GM19395 (cell line): Measurements from ENCODE around the gene LSM7.

ENCODE experiments used
- ATAC-seq: cut with Tn5 transposase; IDR thresholded peaks from one replicate; pipeline ENCODE4 v1.9.1; 2021; ENCODE audit warnings: mild to moderate bottlenecking, moderate library complexity; ENCODE audit not compliant: unreplicated experiment

Gene LSM7

DNA sequence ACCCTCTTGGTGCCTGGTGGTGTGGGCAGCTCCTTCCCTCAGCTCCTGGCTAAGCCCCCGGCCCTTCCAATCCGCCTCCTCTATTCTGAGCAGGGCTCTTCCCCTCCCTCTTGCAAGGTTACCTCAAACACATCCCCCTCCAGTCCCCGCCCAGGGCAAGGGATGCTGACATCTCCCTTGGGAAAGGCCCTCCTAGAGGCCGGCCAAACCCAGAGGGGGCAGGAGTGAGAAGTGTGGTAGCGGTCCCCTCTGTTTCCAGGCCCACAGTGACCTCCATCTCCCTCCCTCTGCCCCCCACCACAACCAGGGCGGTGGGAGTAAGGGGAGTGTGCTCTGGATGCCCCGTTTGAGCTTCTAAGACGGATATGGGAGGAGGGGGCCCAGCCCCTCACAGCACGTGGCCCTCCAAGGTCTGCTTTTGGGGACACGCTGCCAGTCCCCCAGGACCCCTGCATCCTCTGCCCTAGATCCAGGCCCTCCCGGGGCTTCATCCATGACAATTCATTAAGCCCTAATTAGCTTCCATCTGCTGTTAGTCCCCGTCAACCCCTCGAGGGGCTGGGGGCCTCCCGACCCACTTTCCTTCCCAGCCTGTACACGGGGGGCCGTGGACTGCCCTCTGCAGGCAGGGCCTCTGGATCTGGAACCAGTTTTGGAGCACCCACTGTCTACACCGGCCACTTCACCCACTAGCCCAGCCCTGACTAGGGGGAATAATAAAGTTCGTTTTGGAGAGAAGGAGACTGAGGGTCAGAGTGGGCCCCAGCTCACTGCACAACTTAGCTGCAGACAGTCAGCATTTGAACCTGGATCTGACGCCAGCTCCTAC, 22.7 kb downstream of the LSM7 start:
- no peak for ATAC-seq

DNA sequence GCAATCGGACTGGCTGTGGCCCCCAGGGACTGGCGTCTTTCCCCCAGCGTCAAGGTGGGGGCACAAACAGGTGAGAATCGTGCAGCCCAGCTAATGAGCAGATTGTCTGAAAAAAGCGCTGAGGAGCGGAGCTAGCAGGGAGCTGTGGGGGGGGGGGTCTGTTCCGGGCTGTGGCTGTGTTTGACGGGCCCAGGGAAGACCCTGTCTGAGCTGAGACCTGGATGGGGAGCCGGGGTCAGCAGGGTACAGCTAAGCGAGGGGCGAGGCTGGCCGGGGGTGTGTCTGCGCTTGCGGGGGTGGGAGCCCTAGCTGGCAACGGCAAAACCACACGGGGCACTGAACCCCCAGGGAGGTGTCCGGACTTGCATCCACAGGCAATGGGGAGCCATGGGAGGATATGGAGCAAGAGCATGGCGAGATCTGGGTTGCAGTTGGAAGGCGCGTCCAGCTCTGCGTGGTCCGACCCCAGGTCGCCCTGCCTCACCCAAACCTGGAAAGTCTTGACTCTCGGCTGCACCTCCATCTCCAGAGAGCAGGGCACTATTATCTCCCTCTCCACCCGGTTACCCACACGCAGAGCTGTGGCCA, 25.1 kb downstream of the LSM7 start:
- no peak for ATAC-seq

DNA sequence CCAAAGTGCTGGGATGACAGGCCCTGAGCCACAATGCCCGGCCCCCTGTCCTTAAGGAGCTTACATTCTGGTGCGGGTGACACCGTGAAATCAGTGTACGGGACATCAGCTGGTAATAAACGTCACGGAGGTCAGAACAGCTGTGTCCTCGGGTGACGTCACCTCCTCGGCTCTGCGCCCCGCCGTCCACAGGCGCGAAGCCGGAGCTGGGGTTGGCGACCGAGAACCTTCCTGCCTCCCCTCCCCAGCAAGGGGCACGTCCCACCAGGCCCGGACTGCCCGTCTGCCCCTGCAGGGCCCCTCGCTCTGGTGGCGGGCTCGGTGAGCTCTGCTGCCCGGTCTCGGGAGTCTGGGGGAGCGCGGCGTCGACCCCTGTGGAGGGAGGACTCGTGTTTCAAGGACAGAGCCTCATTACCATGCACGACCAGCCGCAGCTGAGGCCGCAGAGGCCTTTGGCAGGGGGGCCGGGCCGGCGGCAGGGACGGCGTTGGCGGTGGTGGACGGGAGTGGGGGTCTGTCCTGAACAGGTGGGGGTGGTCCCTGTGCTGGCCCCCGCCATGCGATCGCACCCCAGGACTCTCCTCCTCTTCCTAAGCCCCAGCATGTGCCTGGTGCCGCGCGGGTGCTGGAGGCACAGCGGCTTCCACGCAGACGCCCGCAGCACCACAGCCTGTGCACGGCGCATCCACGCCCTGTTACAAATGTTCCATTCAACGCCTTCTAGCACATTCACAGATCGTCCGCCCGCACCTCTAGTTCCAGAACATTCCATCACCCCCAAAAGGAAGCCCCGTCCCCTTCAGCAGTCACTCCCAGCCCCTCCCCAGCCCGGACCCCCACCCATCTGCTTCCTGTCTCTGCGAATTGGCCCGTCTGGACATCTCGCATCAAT, 25.8 kb downstream of the LSM7 start:
- no peak for ATAC-seq

DNA sequence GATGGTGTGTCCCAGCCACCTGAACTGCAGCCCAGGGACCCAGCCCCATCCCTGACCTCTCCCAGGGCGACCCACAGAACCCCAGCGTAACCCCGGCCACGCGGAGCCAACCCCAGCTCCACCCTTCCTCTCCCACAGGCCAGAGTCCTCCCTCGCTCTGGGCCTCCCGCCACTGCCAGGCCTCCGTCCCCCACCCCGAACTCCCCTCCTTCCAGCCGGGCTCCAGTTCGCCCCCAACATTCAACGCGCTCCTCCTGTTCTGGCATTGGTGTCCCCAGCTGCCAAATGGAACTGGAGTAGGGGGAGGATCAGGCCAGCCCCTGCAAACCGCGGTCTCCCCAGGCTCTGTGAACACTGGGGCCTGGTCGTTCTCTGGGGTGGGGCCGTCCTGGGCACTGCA, 27.9 kb downstream of the LSM7 start:
- ATAC-seq: no peak

DNA sequence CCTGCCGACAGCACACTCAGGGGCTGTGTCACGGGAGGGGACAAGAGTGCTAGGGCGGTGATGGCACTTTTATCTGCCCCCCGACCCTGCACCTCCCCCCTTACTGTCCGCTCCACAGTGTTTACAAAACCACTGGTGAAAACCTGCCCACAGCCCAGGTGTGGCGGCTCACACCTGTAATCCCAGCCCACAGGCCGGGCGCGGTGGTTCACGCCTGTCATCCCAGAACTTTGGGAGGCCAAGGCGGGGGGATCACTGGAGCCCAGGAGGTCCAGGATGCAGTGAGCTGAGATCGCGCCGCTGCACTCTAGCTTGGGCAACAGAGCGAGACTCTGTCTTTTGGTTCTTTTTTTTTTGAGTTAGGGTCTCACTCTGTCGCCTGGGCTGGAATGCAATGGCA, 32.2 kb downstream of the LSM7 start:
- no peak for ATAC-seq

DNA sequence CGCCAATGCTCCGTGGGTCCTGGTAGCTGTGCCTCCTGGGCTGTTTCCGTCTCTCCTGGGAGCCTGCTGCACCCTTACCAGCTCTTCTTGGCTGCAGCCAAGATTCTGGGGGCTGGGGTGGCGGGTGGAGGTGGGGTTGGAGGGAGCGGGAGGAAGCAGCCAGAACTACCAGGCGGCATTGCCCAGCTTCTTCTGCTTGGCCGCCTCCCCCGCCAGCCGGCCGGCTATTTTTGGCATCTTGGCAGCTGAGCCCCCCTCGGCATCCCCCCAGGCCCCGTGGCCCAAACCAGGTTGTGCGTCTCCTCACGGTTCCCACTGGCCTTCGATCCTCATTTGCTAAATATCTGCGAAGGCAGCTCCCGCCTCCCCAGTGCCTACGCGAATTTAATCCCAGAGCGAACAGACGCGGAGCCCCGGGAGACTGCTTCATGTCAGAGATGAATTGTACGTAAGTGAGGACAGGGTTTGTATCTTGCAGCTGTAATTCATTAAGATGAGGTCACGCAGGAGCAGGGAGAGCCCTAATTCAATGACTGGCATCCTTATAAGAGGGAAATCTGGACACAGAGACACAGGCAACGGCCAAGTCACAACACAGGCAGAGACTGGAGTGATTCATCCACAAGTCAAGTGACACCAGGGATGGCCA, 33.6 kb downstream of the LSM7 start:
- no peak for ATAC-seq

DNA sequence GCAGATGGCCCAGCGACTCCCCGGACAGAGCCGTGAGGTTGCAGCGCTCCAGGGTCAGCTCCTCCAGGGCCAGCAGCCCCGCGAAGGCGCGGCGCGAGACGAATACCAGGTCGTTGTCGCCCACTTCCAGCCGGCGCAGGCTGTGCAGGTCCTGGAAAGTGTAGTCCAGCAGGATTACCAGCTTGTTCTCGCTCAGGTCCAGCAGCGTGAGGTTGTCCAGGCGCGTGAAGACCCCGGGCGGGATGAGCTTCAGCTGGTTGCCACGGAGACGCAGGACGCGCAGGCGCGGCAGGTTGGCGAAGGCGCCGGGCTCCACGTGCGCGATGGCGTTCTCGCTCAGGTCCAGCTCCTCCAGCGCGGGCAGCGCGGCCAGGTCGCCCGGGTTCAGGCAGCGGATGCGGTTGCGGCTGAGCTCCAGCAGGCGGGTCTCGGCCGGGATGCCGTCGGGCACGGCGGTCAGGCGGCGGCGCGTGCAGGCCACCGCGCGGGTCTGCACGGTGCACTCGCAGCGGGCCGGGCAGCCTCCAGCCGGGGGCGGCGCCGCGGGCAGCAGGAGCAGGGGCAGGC, 37.1 kb downstream of the LSM7 start:
- no peak for ATAC-seq

DNA sequence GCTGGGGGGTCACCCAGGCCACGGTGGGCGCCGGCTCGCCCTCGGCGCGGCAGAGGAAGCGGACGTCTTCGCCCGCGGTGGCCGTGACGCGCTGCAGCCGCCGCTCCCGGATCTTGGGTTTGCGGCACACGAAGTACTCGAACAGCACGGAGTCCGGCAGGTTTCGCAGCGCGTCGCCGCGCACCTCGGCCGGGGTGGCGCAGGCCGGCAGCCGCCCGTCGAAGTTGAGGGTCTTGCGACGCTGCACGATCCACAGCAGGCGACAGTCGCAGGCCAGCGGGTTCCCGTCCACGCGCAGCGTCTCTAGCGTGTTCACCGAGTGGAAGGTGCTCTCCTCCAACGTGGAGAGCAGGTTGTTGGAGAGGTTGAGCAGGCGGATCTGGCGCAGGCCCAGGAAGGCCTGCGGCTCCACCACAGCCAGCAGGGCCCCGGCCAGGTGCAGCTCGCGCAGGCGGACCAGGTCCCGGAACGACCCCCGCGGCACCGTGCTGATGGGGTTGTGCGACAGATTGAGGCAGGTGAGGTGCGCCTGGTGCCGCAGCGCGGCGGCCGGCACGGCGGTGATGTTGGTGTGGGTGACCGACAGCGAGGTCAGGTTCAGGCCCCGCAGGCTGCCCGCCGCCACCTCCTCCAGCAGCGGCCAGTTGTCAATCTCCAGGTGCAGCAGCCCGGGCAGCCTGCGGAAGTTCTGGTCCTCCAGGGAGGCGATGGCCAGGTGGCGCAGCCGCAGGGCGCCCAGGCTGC, 37.8 kb downstream of the LSM7 start:
- no peak for ATAC-seq

DNA sequence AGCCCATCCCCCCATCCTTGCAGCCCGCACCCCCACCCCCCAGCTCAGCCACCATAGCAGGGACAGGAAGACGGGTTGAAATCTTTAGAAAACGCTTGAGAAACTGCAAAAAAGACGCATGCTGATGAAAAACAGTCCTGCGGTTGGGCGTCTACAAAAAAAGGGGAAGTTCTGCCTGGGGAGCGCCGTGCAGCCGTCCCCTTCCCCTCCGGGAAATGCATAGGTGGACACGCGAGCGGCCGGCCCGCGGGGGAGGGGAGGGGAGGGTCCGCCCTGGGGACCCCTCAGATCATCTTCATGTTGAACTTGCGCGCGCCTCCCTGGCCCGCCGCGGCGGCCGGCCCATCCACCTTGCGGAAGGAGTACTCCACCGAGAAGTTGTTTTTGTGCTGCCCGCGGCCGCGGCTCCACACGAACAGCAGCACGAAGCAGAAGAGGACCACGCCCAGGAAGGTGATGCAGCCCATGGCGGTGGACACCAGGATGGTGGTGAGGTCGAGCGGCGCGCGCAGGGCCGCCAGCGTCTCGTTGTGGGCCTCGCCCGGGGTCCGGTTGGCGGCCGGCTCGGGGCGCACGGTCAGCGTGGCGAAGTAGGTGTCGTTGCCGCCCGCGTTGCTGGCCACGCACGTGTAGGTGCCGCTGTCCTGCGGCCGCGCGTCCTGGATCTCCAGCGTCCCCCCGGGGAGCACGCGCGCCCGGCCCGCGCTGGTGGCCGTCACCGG, 38.5 kb downstream of the LSM7 start:
- no peak for ATAC-seq

DNA sequence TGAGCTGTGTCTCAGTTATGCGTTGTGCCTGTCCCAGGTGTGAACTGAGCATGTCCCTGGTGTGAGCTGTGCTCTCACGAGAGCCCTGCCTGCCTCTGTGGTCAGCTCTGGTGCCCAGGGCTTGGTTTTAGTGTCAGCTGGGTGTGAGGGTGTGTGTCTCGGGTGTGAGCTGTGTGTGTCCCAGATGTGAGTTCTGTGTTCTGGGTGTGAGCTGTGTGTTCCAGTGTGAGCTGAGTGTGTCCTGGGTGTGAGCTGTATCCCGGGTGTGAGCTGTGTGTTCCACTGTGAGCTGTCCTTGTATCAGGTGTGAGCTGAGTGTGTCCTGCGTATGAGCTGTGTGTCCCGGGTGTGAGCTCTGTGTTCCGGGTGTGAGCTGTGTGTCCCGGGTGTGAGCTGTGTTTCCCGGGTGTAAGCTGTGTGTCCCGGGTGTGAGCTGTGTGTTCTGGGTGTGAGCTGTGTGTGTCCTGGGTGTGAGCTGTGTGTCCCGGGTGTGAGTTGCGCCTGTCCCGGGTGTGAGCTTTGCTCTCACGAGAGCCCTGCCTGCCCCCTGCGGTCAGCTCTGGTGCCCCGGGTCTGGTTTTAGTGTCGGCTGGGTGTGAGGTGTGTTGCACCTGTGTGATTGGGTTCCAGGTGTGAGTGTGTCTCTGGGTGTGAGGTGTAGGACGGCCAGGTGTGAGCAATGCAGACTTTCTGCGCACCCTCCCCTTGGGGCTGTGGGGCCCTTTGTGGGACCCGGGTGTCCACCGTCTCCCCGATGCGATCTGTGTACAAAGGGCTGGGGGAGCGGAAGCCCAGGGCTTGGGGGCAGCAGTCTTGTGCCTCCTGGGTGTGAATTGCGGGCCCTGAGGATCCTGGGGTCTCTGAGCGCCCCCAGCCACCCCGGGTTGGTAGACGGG, 39.3 kb downstream of the LSM7 start:
- no peak for ATAC-seq

DNA sequence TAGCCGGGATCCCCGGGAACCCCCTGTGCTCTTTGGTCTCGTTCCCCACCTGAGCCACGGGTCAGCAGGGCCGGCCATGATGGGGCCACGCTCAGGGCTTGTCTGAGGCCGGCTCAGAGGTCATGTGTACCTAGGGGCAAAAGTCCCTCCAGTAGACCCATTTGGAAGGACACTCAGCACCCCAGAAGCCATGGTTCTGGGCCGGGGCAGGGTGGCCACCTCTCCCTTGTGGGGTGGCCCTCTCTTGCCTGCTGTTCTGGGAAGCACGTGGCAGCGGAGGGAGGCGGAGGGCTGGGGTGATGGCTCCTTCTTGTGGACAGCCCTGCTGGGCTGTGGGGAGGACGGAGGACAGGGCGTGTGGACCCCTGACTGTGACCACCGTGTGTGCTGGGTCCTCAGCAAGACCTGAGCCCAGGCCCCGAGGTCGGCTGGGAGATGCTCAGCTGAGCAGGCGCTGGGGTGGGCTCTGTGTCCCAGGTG, 40.0 kb downstream of the LSM7 start:
- ATAC-seq: no peak

DNA sequence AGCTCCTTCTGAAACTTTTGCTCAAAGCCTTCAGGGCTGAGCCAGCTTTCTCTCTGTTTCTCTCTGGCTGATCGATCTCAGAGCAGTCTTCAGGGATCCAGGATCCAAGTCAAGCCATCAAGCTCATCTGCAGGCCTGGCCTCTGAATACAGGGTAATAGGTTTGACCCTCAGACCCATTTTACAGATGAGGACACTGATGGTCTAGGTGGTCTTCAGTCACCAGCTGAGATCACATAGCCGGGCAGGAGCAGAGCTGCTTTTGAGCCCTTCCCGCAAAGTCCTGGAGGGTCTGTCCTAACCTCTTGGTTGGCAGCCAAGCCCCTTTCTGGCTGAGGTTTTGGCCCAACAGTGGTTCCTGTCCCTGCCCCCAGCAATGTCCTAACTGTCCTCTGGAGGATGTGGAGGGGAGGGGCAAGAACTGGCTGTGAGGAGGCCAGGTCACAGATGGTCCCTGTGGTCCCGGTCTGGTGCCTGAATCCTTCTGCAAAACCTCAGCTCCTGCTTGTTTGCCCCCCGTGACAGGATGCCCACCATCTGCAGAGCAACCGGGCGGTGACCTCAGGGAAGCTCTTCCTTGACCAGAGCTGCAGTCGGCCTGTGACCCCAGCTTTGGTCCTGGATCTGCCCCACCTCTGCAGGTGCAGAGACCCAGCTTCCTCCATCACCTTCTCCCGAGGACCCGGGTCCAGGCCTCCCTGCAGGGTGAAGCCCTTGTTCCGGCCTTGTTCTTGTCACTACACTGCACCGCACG, 40.6 kb downstream of the LSM7 start:
- ATAC-seq: no peak

DNA sequence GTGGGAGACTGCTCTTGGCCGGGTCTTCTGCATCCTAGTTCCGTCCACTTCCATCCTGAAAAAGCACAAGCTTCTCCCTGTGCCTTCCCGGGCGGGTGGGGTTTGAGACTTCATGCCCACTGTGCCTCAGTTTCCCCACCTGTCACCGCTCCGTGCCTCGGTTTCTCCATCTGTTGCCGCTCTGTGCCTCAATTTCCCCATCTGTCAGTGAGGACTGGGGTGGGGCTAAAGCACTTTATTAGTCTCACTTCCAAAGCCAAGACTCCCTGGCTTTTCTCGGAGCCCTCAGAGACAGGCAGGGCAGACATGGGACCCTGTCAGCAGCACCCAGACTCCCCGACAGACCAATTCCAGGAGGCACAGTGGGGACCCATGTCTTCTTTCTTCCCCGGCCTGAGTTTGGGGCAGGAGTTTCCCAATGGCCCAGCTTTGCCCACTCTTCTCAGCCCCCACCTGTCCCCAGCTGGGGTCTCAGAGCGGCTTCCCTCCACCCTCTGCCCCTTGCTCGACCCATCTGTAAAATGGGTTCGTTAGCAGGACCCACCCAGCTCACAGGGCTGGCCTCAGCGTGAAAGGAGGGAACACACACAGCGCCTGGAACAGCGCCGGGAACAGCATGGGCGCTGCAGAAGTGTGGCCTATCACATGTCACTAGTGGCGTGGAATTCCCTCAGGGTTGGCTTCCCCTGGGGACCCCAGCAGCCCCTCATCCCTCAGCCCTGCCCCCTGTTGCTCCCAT, 41.8 kb downstream of the LSM7 start:
- ATAC-seq: no peak

DNA sequence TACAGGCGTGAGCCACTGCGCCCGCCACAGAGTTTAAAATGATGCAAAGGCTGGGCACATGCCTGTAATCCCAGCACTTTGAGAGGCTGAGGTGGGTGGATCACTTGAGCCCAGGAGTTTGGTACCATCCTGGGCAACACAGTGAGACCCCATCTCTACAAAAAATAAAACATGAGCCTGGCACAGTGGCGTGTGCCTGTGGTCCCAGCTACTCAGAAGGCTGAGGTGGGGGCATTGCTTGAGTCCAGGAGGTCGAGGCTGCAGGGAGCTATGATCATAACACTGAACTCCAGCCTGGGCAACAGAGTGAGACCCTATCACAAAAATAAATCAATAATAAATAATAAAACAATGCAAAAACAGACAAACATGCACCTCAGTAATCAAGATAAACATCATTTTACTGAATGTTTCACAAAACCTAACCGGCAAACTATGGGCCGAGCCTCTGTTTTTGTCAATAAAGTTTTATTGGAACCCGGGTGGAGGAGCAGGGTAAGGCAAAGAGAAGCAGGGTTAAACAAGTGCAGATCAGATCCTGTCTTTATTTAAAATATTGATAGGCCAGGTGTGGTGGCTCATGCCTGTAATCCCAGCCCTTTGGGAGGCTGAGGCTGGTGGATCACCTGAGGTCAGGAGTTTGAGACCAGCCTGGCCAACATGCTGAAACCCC, 44.4 kb downstream of the LSM7 start:
- ATAC-seq: no peak

DNA sequence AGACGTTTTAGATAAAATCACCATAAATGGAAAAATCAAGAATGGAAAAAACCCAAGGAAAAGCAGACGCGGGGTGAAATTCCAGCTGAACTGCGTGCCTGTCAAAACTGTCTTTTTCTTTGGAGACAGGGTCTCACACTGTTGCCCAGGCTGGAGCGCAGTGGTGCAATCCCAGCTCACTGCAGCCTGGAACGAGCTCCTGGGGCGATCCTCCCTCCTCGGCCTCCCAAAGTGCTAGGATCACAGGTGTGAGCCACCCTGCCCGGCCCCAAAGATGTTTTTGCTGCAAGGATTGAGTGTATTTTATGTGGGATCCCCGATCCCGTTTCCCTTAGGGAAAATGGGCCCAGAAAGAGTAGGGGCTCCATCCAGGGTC, 45.5 kb downstream of the LSM7 start:
- ATAC-seq: no peak

DNA sequence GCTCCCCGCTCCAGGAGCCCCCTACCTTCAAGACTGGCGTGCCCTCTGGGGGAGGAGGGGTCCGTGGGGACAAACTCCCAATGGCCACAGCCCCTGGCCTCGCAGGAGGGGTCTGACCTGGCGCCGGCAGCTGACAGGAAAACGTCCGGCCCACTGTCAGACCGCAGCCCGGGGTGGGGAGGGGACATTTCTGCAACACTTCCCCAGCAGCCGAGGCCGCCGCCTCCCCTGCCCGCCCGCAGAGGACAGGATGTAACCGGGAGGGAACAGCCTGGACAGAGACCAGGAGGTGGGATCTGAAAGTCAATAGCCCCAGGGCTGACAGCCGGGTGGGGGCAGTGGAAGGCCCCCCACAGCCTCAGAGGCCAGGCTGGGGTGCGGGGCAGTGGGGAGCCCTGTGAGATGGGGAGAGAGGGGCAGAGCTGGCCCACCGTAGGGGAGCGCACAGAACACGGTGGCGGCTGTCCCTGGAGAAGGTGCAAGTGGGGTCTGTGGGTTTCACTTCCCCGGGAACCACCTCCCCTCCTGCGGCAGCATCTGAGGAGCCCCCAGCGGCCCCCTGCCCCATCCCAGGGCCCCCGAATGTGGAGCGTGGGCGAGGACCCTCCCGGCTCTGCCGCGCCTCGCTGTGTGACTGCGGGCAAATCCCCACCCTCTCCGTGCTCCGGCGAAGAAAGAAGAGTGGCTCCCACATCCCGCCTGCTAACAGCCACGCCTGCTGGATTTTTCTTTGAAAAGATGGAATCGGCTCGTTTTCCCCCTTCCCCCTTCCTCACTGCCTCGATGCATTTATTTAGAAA, 46.1 kb downstream of the LSM7 start, which contains the start of gene PEAK3:
Gene PEAK3, minus strand, starts transcription at position 114 of the 800 bp plus-strand sequence. CDS start 1,244 bp downstream, outside the sequence.
- no peak for ATAC-seq
